Nephron (organoid): ENCODE measurements around the gene CRADD.
"Not testable (repeated sequence)": the region's sequence is repeated elsewhere in the genome, so short reads cannot be mapped to it uniquely, and the experiment has no call there.

Experiments used
- H3K27ac Mint-ChIP-seq, 3 experiments: 2 replicates each; pipeline ENCODE4 v1.8.0; 2020; ENCODE audit warnings: mixed read lengths in 3 of 3, mild to moderate bottlenecking in 2 of 3, moderate library complexity in 1 of 3
- H3K27me3 Mint-ChIP-seq: 2 replicates; pipeline ENCODE4 v1.8.0; 2021; ENCODE audit warnings: low read depth, mild to moderate bottlenecking, moderate library complexity, mixed read lengths
- H3K36me3 Mint-ChIP-seq: 2 replicates; pipeline ENCODE4 v1.8.0; 2020; ENCODE audit warnings: low read depth, mixed read lengths
- H3K4me1 Mint-ChIP-seq: 2 replicates; pipeline ENCODE4 v1.8.0; 2020; ENCODE audit warnings: mixed read lengths
- H3K4me3 Mint-ChIP-seq, 3 experiments: 2 replicates each; pipeline ENCODE4 v1.8.0; 2020; ENCODE audit warnings: mild to moderate bottlenecking in 3 of 3, mixed read lengths in 3 of 3, moderate library complexity in 2 of 3
- H3K9me3 Mint-ChIP-seq: 2 replicates; pipeline ENCODE4 v1.8.0; 2020; ENCODE audit warnings: mixed read lengths
- TF ChIP-seq, protein P1 (sequence below), 3 experiments: fragments of 200-600 bp; sonication (generic); IDR thresholded peaks; one replicate each; pipeline ENCODE4 v1.5.0; 2021; ENCODE audit warnings: antibody characterized with exemption in 3 of 3; ENCODE audit not compliant: unreplicated experiment in 3 of 3

CRADD gene

DNA sequence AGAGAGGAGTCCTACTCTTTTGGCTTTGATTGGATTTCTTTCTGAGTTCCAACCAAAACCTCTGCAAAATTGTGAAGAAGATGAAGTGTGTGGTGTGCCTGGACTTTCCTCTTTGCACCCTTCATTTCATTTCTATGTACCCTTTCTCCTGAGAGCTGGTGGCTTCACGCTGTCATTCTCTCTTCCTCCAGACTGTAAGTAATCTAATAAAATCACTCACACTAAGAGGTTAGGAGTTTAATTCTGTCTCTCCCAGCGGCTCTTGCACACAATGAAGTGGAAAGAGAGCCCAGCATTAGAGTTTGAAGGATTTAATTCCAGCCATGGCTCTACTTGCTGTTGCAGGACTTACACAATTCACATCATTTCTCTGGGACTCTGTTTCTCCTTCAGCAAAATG lies 37.8 kb upstream of the CRADD start:
- no peaks in the 10 kb centered on the region for H3K36me3 Mint-ChIP-seq
- H3K4me3 Mint-ChIP-seq: no peak overlapping the region
- H3K27ac Mint-ChIP-seq: peak overlapping the region; percentile 84 to 92 (median 84)
- peaks cover 6% of the 10 kb centered on the region for H3K9me3 Mint-ChIP-seq
- TF ChIP-seq, protein P1, sequence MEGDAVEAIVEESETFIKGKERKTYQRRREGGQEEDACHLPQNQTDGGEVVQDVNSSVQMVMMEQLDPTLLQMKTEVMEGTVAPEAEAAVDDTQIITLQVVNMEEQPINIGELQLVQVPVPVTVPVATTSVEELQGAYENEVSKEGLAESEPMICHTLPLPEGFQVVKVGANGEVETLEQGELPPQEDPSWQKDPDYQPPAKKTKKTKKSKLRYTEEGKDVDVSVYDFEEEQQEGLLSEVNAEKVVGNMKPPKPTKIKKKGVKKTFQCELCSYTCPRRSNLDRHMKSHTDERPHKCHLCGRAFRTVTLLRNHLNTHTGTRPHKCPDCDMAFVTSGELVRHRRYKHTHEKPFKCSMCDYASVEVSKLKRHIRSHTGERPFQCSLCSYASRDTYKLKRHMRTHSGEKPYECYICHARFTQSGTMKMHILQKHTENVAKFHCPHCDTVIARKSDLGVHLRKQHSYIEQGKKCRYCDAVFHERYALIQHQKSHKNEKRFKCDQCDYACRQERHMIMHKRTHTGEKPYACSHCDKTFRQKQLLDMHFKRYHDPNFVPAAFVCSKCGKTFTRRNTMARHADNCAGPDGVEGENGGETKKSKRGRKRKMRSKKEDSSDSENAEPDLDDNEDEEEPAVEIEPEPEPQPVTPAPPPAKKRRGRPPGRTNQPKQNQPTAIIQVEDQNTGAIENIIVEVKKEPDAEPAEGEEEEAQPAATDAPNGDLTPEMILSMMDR (IDR thresholded peaks at IDR 0.05; ENCODE audit: unreplicated experiment in 3 of 3): no peak
- H3K27me3 Mint-ChIP-seq: peaks cover 13% of the 10 kb centered on the region
- peaks cover 23% of the 10 kb centered on the region for H3K4me1 Mint-ChIP-seq

DNA sequence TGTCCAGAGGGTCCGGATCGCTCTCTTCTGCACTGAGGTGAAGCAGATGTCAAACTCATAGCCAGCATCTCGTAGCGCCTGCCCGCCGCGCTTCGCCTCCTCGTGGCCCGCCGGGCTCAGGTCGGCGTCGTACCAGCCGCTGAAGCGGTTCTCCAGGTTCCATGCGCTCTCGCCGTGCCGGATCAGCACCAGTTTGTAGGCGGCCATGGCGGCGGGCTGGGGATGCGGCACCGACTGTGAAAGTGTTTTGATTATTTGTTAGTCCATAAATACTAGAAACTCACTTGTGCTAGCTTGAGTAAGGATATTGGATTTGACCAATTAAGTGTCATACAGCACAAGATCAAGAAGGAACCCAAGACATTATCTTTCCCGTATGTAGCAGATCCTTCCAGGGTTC lies 35.8 kb upstream of the CRADD start:
- H3K27me3 Mint-ChIP-seq: peaks cover 13% of the 10 kb centered on the region
- not testable (repeated sequence) for H3K9me3 Mint-ChIP-seq

DNA sequence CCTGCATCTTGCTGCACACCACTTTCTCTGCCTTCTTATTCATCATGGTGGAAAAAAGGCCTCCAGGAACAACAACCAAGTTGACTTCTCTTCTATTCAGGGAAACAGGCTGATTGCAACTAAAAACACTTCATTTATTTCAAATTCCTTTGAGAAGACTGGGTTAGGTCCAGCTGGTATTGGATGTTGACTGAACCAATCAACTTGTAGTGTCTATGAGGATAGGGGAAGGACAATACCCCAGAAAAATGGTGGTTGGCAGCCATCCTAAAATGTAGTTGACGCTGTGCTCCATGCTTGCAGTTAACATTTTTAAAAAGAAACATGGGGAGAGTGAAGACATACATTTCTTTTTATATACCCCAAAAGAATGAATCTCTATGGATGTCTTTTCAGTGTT lies 34.4 kb upstream of the CRADD start:
- no peaks in the 10 kb centered on the region for H3K36me3 Mint-ChIP-seq
- peaks cover 13% of the 10 kb centered on the region for H3K27me3 Mint-ChIP-seq
- peaks cover 20% of the 10 kb centered on the region for H3K4me1 Mint-ChIP-seq
- H3K4me3 Mint-ChIP-seq: no peak overlapping the region
- peaks cover 3% of the 10 kb centered on the region for H3K9me3 Mint-ChIP-seq
- TF ChIP-seq, protein P1 (IDR thresholded peaks at IDR 0.05; ENCODE audit: unreplicated experiment in 3 of 3): no peak
- no peak overlapping the region for H3K27ac Mint-ChIP-seq

More for the DNA sequence above, 35.8 kb upstream of the CRADD start:
- not testable (repeated sequence) for H3K36me3 Mint-ChIP-seq, H3K27ac Mint-ChIP-seq, H3K4me3 Mint-ChIP-seq
- H3K4me1 Mint-ChIP-seq: peaks cover 23% of the 10 kb centered on the region

DNA sequence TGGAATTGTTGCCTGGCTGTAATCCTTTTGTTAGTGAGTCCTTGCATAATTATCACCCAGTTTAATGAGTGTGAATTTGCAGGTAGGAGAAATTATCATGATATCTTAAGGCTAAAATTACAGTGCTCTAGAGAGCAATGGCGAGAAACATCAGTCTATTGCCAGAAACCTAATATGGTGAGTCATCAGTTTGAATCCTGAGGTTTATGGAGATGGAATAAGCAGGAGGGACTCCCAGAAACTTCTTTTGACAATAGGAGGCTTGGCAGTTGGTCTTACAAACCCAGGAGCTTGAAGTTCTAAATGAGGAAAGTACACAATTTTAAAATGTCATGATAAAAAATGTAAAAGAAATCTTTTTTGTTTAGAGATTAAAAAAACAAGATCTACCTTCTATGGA lies 31.5 kb upstream of the CRADD start:
- H3K4me1 Mint-ChIP-seq: no peaks in the 10 kb centered on the region
- peaks cover 3% of the 10 kb centered on the region for H3K9me3 Mint-ChIP-seq
- H3K36me3 Mint-ChIP-seq: no peaks in the 10 kb centered on the region
- TF ChIP-seq, protein P1 (IDR thresholded peaks at IDR 0.05; ENCODE audit: unreplicated experiment in 3 of 3): no peak
- H3K27me3 Mint-ChIP-seq: peaks cover 3% of the 10 kb centered on the region
- no peak overlapping the region for H3K4me3 Mint-ChIP-seq
- no peak overlapping the region for H3K27ac Mint-ChIP-seq

DNA sequence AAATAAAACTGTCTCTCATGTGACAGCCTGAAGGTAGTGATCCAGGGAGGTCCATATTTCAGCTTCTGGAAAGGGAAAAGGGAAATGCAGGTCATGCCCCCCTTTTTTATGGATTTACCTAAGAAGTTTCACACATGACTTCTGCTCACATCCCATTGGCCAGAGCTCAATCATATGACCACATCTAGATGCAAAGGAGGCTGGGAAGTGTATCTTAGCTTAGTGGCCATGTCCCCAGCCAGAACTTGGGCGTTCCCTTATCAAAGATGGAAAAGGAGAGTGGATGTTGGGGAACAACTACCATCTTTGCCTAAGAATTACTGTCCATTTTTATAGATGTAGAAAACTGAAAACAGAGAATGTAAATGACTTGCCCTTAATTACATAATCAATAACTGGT lies 26.5 kb upstream of the CRADD start:
- Mint-ChIP-seq H3K9me3 (no peaks in the 10 kb centered on the region), H3K27ac (no peak overlapping the region), H3K27me3 (no peaks in the 10 kb centered on the region), H3K36me3 (no peaks in the 10 kb centered on the region), H3K4me1 (no peaks in the 10 kb centered on the region), H3K4me3 (no peak overlapping the region)
- TF ChIP-seq, protein P1 (IDR thresholded peaks at IDR 0.05; ENCODE audit: unreplicated experiment in 3 of 3): no peak

DNA sequence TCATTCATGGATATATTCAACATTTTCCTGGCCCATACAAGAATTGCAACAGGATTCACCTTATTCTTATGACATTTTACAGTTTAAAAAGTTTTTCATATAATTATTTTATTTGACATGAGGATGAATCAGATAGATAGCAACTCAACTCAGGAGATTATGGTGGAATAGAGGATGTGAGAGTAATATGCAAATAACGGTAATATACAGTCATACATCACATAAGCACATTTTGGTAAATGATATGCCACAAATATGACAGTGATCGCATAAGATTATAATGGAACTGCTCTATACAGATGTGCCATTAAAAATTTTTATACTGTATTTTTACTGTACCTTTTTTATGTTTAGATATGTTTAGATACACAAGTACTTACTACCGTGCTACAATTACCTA lies 24.1 kb upstream of the CRADD start:
- Mint-ChIP-seq H3K4me1 (no peaks in the 10 kb centered on the region), H3K9me3 (no peaks in the 10 kb centered on the region), H3K36me3 (no peaks in the 10 kb centered on the region), H3K27me3 (no peaks in the 10 kb centered on the region), H3K4me3 (no peak overlapping the region), H3K27ac (no peak overlapping the region)
- TF ChIP-seq, protein P1 (IDR thresholded peaks at IDR 0.05; ENCODE audit: unreplicated experiment in 3 of 3): no peak
